NCI-H345 treated with DMSO at 0.1 percent for 48 hours (cell line): ENCODE data around the gene PKD2.
A peak's percentile ranks its signal among the peaks of the same experiment; 100 is the strongest.

Experiments
- DNase-seq: peaks from one replicate; lab custom pipeline; 2025; ENCODE audit not compliant: unreplicated experiment; lab: John Stamatoyannopoulos, UW

Gene PKD2

DNA sequence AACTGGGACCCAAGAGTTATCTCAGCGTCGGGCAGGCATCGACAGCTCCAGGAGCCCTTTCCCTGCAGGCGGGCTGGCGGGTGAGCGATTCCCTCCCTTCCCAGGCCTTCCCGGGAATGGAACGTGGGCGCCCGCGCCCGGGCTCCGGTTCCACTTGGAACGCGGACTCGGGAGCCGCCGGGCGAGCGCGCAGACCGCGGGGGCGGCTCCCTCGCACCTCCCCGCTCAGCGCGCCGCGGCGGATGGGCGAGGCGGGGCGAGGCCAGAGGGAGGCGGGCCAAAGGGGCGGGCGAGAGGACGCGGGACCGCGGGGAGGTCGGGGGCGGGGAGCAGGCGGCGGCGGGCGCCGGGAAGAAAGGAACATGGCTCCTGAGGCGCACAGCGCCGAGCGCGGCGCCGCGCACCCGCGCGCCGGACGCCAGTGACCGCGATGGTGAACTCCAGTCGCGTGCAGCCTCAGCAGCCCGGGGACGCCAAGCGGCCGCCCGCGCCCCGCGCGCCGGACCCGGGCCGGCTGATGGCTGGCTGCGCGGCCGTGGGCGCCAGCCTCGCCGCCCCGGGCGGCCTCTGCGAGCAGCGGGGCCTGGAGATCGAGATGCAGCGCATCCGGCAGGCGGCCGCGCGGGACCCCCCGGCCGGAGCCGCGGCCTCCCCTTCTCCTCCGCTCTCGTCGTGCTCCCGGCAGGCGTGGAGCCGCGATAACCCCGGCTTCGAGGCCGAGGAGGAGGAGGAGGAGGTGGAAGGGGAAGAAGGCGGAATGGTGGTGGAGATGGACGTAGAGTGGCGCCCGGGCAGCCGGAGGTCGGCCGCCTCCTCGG, at the start of gene PKD2:
Gene PKD2 (plus strand): TSS at position 332 of the 818 bp plus-strand sequence. CDS start 99 bp downstream, at position 431.
- peak; percentile 14 for DNase-seq

- DNase-seq: no peak
Measured at GRCh38 chr4:87961993-87962392, 45.4 kb upstream of the PKD2 start.

GRCh38 chr4:87962398-87963146, 44.9 kb upstream of the PKD2 start:
- no peak for DNase-seq

GRCh38 chr4:87965501-87965975, 41.9 kb upstream of the PKD2 start:
- no peak for DNase-seq

- no peak for DNase-seq
Measured at GRCh38 chr4:87966095-87966496, 41.3 kb upstream of the PKD2 start.

DNA sequence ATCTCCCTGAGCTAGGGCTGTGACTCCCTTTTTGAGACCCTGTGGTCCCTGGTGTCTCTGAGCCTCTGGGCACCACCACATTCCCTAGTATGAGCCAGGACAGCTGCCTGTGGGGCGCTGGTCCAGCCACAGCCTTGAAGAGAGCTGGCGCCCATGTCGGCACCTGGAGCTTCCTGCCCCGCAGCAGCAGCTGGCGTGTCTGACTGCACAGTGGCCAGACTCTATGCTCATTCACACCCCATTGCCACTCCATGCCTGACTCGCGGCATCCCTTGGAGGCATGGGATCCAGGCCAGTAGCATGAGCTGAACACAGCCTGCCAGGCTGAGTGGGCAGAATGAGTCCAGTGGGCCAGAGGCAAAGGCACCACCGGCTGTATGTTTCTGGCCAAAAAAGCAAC, 40.2 kb upstream of the PKD2 start:
- no peak for DNase-seq

- no peak for DNase-seq
Measured at GRCh38 chr4:87970121-87970520, 37.3 kb upstream of the PKD2 start.

GRCh38 chr4:87971866-87972265, 35.6 kb upstream of the PKD2 start:
- no peak for DNase-seq

GRCh38 chr4:87973283-87974169, 33.9 kb upstream of the PKD2 start:
- DNase-seq: peak; percentile 42

DNA sequence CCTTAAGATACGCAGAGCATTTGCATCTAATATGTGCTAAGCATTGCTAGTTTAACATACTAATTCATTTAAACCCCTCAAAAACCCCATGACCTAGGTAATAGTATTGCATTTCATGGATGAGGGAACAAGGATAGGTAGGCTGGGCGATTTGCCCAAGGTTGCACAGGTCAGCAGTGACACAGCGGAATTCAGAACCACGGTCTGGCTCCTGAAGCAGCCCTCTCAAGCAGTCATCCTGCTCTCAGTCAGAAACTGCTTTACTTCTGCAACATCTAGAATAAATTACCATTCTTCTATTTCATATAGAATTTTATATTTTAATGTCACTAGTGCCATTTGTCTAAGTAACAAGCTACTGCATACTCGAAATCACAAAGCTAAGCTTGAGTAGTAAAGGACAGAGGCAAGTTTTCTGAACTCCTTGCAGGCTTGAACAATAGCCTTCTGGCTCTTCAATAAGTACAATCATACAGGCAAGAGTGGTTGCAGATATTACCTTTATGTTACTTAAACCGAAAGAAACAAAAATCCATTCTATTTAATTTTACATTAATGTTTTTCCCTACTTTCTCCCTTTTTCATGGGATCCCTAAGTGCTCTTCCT, 32.5 kb upstream of the PKD2 start:
- no peak for DNase-seq

GRCh38 chr4:87975466-87975865, 32.0 kb upstream of the PKD2 start, which contains the start of gene SPP1:
SPP1 (plus strand) TSS chr4:87975714; CDS start chr4:87976896, 1,182 bp downstream.
- no peak for DNase-seq

DNA sequence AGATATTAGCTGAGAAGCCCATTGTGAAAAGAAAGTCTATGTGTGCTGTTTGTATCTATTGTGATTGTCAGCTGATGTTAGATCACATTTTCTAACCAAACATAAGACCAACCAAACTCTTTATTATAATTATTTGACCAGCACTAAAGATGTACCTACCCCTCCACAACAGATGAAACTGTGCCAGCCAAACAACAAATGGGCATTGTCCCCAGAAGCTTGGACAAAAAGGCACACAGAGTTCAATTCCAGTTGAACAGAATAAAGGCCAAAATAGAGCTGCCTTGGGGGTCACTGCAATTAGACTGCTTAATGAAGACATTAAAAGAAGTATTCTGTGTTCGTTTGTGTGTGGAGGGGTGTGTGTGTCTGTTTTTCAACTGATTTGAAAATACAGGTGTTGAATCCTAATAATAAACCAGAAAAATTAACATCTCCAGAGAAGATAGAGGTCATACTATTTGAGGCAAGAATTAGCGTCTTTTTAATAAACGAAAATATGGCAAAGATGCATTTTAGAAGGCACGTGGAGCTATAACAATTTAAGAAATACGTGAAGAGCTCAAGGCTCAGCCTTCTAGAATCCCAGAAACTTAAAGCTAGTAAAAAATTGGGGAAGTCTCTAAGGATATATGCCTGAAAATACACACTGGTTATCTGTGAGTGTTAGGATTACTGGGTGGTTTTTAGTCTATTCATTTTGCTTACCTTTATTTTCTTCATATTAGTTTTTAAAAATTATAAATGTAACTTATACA, 29.7 kb upstream of the PKD2 start:
- DNase-seq: no peak

DNA sequence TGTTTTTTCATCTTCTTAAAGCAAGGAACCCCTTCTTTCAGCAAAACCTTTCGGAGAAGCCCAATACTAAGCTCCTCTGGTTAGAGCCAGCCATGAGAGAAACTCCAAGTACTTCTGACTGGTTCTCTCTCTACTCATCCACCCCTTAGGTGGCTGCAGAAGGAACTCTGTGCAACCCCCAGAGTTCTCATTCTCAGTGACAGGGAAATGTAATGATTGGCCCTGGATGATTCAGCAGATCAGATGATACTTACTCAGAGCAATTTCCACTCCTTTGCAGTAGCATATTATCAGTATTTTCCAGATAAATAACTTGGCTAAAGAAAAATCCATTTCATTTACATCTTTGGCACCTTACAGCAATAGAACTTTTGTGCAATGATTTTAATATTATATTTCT, 28.8 kb upstream of the PKD2 start:
- DNase-seq: no peak

GRCh38 chr4:87979810-87980209, 27.6 kb upstream of the PKD2 start:
- DNase-seq: no peak

GRCh38 chr4:87981486-87981885, 25.9 kb upstream of the PKD2 start:
- DNase-seq: no peak

GRCh38 chr4:87982036-87982435, 25.4 kb upstream of the PKD2 start:
- no peak for DNase-seq

GRCh38 chr4:87982446-87983010, 24.9 kb upstream of the PKD2 start:
- DNase-seq: no peak

DNA sequence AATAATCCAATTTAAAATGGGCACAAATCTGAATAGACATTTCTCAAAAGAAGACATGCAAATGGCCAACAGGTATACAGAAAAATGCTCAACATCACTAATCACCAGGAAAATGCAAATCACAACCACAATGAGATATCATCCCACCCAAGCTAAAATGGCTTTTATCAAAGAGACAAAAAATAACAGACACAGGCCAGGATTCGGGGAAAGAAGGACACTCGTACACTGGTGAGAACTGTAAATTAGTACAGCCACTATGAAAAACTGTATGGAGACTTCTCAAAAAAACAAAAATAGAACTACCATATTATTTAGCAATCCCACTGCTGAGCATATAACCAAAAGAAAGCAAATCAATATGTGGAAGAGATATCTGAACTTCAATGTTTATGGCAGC, 23.4 kb upstream of the PKD2 start:
- no peak for DNase-seq

DNA sequence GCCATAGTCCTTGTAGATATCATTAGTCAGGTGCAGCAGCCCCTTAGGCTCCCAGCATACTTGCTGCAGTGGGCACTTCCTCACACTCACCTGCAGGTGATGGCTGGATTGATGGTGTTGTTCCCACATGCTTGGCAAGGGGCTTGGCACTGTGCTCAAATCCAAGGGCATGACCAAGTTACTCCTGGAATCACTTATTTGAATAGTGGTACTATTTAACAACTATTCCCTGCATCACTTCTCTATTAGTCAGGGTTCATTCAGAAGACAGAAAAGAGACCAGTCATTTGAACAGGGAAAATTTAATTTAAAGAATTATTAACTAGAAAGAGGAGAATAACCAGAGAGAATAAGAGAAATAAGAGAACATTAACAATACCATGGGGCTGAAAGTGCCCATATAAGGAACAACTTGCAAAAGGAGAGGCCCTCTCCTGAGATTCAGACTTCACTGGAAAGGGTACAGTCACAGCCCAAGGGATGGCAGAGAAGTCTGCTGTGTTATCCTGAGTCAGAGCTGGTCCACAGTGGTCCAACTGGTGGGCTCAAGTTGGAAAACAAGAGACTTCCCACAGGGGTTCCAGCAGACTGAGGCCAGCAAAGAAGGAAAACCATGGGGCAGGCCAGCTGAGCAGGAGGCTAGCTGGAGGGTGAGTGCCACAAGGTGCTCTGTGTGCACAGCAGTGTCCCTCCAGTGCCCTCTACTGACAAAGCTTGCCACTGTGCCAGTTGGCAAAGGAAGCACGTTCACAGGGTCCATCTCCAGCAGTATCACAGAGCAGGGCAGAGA, 22.1 kb upstream of the PKD2 start:
- peak; percentile 34 for DNase-seq
